ENCODE measurements around the gene RGMA. TPM values are rescaled to one million over a fixed set of nuclear protein-coding genes. Genes with fewer than 3 reads are reported as not detected.
A peak's percentile ranks its signal among the peaks of the same experiment; 100 is the strongest.

RGMA gene
- total and polyA plus RNA-seq, 2 donors (not counting 3 experiments of a cell fraction or from before 2014, with no cell fraction given) = 0.06 to 0.13 TPM

DNA sequence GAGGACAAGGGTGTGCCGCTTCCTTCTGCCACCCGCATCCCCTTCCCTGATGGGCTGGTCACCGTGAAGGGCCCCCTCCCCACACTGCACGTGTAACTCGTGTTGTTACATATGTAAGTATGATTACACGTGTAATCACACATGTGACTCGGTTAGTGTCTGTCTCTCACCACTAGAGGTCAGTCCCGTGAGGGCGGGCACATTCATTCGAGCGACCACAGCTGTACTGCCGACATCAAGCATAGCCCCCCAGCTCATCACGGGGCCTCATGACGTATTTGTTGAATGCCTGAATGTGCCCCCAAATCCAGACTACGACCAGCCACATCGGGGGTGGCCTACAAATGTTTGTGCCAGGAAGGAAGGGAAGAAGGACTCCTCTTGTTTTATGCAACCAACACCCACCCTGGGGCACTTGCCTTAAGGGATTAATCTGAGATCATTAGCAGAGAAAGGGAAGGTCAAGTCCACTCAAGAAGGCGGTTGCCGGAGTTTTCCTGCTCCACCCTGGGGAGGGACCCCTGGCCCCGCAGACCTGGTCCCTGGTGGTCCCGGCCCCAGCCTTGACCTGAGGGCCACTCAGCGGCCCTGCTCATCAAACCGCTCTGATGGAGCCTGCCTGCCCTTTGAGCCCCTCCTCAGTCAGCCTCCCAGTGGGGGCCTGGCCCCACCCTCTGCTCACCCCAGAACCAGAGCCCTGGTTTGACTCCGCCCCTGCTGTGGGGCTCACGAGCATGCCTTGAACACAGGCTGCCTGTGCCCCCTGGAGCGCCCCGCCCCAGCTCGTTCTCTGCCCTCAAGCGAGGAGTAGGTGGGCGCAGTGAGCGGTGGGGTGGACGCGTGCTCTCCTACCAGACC lies 52.8 kb downstream of the RGMA start:
- Histone ChIP-seq H3K9ac (replicated peaks; ENCODE audit: extremely low read depth, insufficient read depth, low read length) (no peak overlapping the region), H3K9me3 (replicated peaks; ENCODE audit: control insufficient read depth, insufficient read depth, low read length) (no peaks in the 10 kb centered on the region), H3K9me1 (replicated peaks; ENCODE audit: control insufficient read depth, extremely low read depth, insufficient read depth, low read length) (no peaks in the 10 kb centered on the region), H3K4me1 (ENCODE audit: control insufficient read depth, extremely low read depth, insufficient read depth, low read length) (no peaks in the 10 kb centered on the region), H3K4me2 (ENCODE audit: insufficient read depth, low read length) (no peak overlapping the region), H2AFZ (ENCODE audit: low read depth, low read length) (no peak overlapping the region), H3K36me3 (ENCODE audit: control insufficient read depth in 2 of 2, extremely low read depth in 1 of 2, insufficient read depth in 2 of 2, low read length in 2 of 2) (no peaks in the 10 kb centered on the region), H3K27ac (ENCODE audit: insufficient read depth, low read depth, low read length) (no peak overlapping the region), H4K20me1 (replicated peaks; ENCODE audit: control insufficient read depth, extremely low read depth, insufficient read depth, low read length) (no peaks in the 10 kb centered on the region), H3K4me3 (replicated peaks in 1 of 3; ENCODE audit: insufficient read depth in 1 of 3, low read depth in 1 of 3, low read length in 3 of 3) (no peak overlapping the region), H3K27me3 (ENCODE audit: control insufficient read depth in 2 of 2, insufficient read depth in 2 of 2, low read length in 2 of 2) (no peaks in the 10 kb centered on the region), H3K79me2 (ENCODE audit: control insufficient read depth, insufficient read depth, low read length) (no peaks in the 10 kb centered on the region)
- dilution Hi-C loops (cut with MboI; ENCODE audit: extremely low pct_ligation_motif_present, low sequenced_read_pairs) = no loop called here
- ChIA-PET CTCF (interaction anchor here (0.7 to 4.8 kb wide), 3 partner anchors 18 to 1288 kb away, joined by 3 to 29 read pairs (median 3); no protein-coding TSS in a partner anchor), POLR2A (no interaction called here)
- intact Hi-C loops (cut with micrococcal nuclease) = no loop called here
- FAIRE-seq (no peak), DNase-seq (ENCODE audit: low read depth, low spot score) (peak; percentile 34)
- TF ChIP-seq, protein P1, sequence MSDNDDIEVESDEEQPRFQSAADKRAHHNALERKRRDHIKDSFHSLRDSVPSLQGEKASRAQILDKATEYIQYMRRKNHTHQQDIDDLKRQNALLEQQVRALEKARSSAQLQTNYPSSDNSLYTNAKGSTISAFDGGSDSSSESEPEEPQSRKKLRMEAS (IDR thresholded peaks at IDR 0.05; ENCODE audit: insufficient read depth, insufficient read length) = peak; percentile 77
- peak; percentile 49 to 61 for TF ChIP-seq CTCF (IDR thresholded peaks at IDR 0.05; ENCODE audit: extremely low read depth in 1 of 2, insufficient read depth in 1 of 2, low read depth in 1 of 2, low read length in 2 of 2)
- no peak for TF ChIP-seq POLR2AphosphoS5 (IDR thresholded peaks at IDR 0.05; ENCODE audit: insufficient read depth, low read depth, low read length)
- no peak for TF ChIP-seq EZH2 (IDR thresholded peaks at IDR 0.05; ENCODE audit: borderline replicate concordance, low read depth, low read length, severe bottlenecking)
- no TSS peak for BruUV-seq (replicated peaks)
